Karpas-422 (cell line): ENCODE measurements around the gene SGCD. TPM values are rescaled to one million over a fixed set of nuclear protein-coding genes. Genes with fewer than 3 reads are reported as not detected.
"Not testable (repeated sequence)": the region's sequence is repeated elsewhere in the genome, so short reads cannot be mapped to it uniquely, and the experiment has no call there.

Experiments used
- DNase-seq: peaks from one replicate; pipeline ENCODE4 v3.0.0-alpha.2; 2015
- H2AFZ ChIP-seq: fragments of 200-600 bp; sonication (generic); 2 replicates; pipeline ENCODE4 v1.6.1; 2014; ENCODE audit warnings: antibody characterized with exemption, low read length, mixed read lengths
- H3K27ac ChIP-seq: fragments of 200-600 bp; sonication (generic); 2 replicates; pipeline ENCODE4 v1.5.1; 2014; ENCODE audit warnings: mild to moderate bottlenecking, low read length, moderate library complexity
- H3K27me3 ChIP-seq: fragments of 200-600 bp; sonication (generic); 2 replicates; pipeline ENCODE4 v1.6.1; 2014; ENCODE audit warnings: low read length, mixed read lengths
- H3K36me3 ChIP-seq: fragments of 200-600 bp; sonication (generic); 2 replicates; pipeline ENCODE4 v1.6.1; 2014; ENCODE audit warnings: low read length, mixed read lengths; ENCODE audit not compliant: insufficient read depth
- H3K4me1 ChIP-seq: fragments of 200-600 bp; sonication (generic); 2 replicates; pipeline ENCODE4 v1.6.1; 2014; ENCODE audit warnings: mild to moderate bottlenecking, low read length, mixed read lengths
- H3K4me2 ChIP-seq: fragments of 200-600 bp; sonication (generic); 2 replicates; pipeline ENCODE4 v1.6.1; 2014; ENCODE audit warnings: low read length, low read depth, mild to moderate bottlenecking; ENCODE audit not compliant: poor library complexity, severe bottlenecking
- H3K4me3 ChIP-seq: fragments of 200-600 bp; sonication (generic); 2 replicates; pipeline ENCODE4 v1.5.1; 2014; ENCODE audit warnings: mild to moderate bottlenecking, antibody characterized with exemption, low read length, mixed read lengths
- H3K79me2 ChIP-seq: fragments of 200-600 bp; sonication (generic); 2 replicates; pipeline ENCODE4 v1.6.1; 2014; ENCODE audit warnings: mild to moderate bottlenecking, low read length, mixed read lengths
- H3K9ac ChIP-seq: fragments of 200-600 bp; sonication (generic); 2 replicates; pipeline ENCODE4 v1.6.0; 2014; ENCODE audit warnings: low read length
- H3K9me2 ChIP-seq: fragments of 200-600 bp; sonication (generic), shearing (Covaris generic); replicated peaks from 2 replicates; pipeline ENCODE4 v1.6.0; 2014; ENCODE audit warnings: mild to moderate bottlenecking, low read length, moderate library complexity; ENCODE audit not compliant: insufficient read depth
- H3K9me3 ChIP-seq: fragments of 300-700, 200-600 bp; sonication (generic); 2 replicates; pipeline ENCODE4 v1.6.1; 2014; ENCODE audit warnings: low read length, mixed read lengths
- H4K20me1 ChIP-seq: fragments of 200-600 bp; sonication (generic); 2 replicates; pipeline ENCODE4 v1.6.1; 2014; ENCODE audit warnings: mild to moderate bottlenecking, antibody characterized with exemption, low read length, low read depth; ENCODE audit not compliant: insufficient read depth
- total RNA-seq: library from RNA; depleted of rRNA; stranded (reverse); fragments of >200 nt; shearing (Covaris generic); gene quantifications from 2 replicates; pipeline ENCODE4 v1.2.3, GENCODE V29; 2014; ENCODE audit warnings: low replicate concordance

The SGCD gene
- total RNA-seq, 1 experiment from 2014 or later: not detected

- Histone ChIP-seq H3K79me2 (no peaks in the 10 kb centered on the region), H3K27ac (no peak overlapping the region), H3K9ac (no peak overlapping the region), H3K36me3 (no peaks in the 10 kb centered on the region), H3K9me3 (no peaks in the 10 kb centered on the region), H2AFZ (no peak overlapping the region), H3K27me3 (no peaks in the 10 kb centered on the region), H3K4me2 (no peak overlapping the region), H3K4me1 (no peaks in the 10 kb centered on the region), H4K20me1 (no peaks in the 10 kb centered on the region), H3K9me2 (0 out of 2 replicates have a peak, but pooled peaks cover 2% of the 10 kb centered on the region), H3K4me3 (no peak overlapping the region)
- no peak for DNase-seq
These were observed 268.3 kb downstream of the SGCD start for GRCh38 chr5:156595132-156595787.

GRCh38 chr5:156597276-156597675 is 270.3 kb downstream of the SGCD start:
- Histone ChIP-seq H3K79me2 (no peaks in the 10 kb centered on the region), H3K9me2 (0 out of 2 replicates have a peak, but pooled peaks cover 2% of the 10 kb centered on the region), H3K4me1 (no peaks in the 10 kb centered on the region), H4K20me1 (no peaks in the 10 kb centered on the region), H3K9me3 (peaks cover under 1% of the 10 kb centered on the region; the same call in 1 of the 2 replicates), H3K9ac (no peak overlapping the region), H2AFZ (no peak overlapping the region), H3K27me3 (no peaks in the 10 kb centered on the region), H3K4me3 (no peak overlapping the region), H3K27ac (no peak overlapping the region), H3K36me3 (no peaks in the 10 kb centered on the region), H3K4me2 (no peak overlapping the region)
- no peak for DNase-seq

GRCh38 chr5:156598964-156599363 is 272.0 kb downstream of the SGCD start:
- no peaks in the 10 kb centered on the region for H4K20me1 ChIP-seq
- no peak for DNase-seq
- no peaks in the 10 kb centered on the region for H3K4me1 ChIP-seq
- H3K9me2 ChIP-seq: no peaks in the 10 kb centered on the region
- H3K36me3 ChIP-seq: no peaks in the 10 kb centered on the region
- no peaks in the 10 kb centered on the region for H3K79me2 ChIP-seq
- no peak overlapping the region for H2AFZ ChIP-seq
- H3K9ac ChIP-seq: no peak overlapping the region
- H3K27me3 ChIP-seq: no peaks in the 10 kb centered on the region
- H3K4me3 ChIP-seq: no peak overlapping the region
- no peak overlapping the region for H3K4me2 ChIP-seq
- peaks cover 6% of the 10 kb centered on the region; the same call in 1 of the 2 replicates for H3K9me3 ChIP-seq
- no peak overlapping the region for H3K27ac ChIP-seq

- not testable (repeated sequence) for H4K20me1 ChIP-seq, H3K36me3 ChIP-seq, H3K9me2 ChIP-seq, H3K27me3 ChIP-seq, H3K4me2 ChIP-seq, H3K4me1 ChIP-seq, H3K4me3 ChIP-seq, DNase-seq, H3K27ac ChIP-seq, H3K79me2 ChIP-seq, H3K9me3 ChIP-seq, H3K9ac ChIP-seq, H2AFZ ChIP-seq
These were observed 283.6 kb downstream of the SGCD start for GRCh38 chr5:156610582-156610981.

GRCh38 chr5:156615901-156616300 is 288.9 kb downstream of the SGCD start:
- no peak overlapping the region for H3K4me3 ChIP-seq
- H3K36me3 ChIP-seq: no peaks in the 10 kb centered on the region
- no peaks in the 10 kb centered on the region for H3K27me3 ChIP-seq
- H3K9me3 ChIP-seq: peaks cover 7% of the 10 kb centered on the region
- H3K4me1 ChIP-seq: no peaks in the 10 kb centered on the region
- H3K9ac ChIP-seq: no peak overlapping the region
- no peak overlapping the region for H2AFZ ChIP-seq
- H4K20me1 ChIP-seq: no peaks in the 10 kb centered on the region
- no peaks in the 10 kb centered on the region for H3K79me2 ChIP-seq
- H3K27ac ChIP-seq: no peak overlapping the region
- 0 out of 2 replicates have a peak, but pooled peaks cover 4% of the 10 kb centered on the region for H3K9me2 ChIP-seq
- H3K4me2 ChIP-seq: no peak overlapping the region
- no peak for DNase-seq

- no peak overlapping the region for H2AFZ ChIP-seq
- H3K36me3 ChIP-seq: no peaks in the 10 kb centered on the region
- no peak overlapping the region for H3K4me3 ChIP-seq
- DNase-seq: no peak
- no peaks in the 10 kb centered on the region for H4K20me1 ChIP-seq
- H3K9me2 ChIP-seq: 0 out of 2 replicates have a peak, but pooled peaks cover 4% of the 10 kb centered on the region
- no peak overlapping the region for H3K27ac ChIP-seq
- no peaks in the 10 kb centered on the region for H3K4me1 ChIP-seq
- no peaks in the 10 kb centered on the region for H3K27me3 ChIP-seq
- H3K4me2 ChIP-seq: no peak overlapping the region
- no peak overlapping the region for H3K9ac ChIP-seq
- no peaks in the 10 kb centered on the region for H3K79me2 ChIP-seq
- H3K9me3 ChIP-seq: peaks cover 1% of the 10 kb centered on the region; the same call in 1 of the 2 replicates
These were observed 290.5 kb downstream of the SGCD start for GRCh38 chr5:156617426-156617825.

- Histone ChIP-seq H4K20me1 (no peaks in the 10 kb centered on the region), H3K4me1 (no peaks in the 10 kb centered on the region), H3K36me3 (no peaks in the 10 kb centered on the region), H2AFZ (no peak overlapping the region), H3K4me3 (no peak overlapping the region), H3K27me3 (no peaks in the 10 kb centered on the region), H3K4me2 (no peak overlapping the region), H3K9me3 (no peaks in the 10 kb centered on the region), H3K9me2 (0 out of 2 replicates have a peak, but pooled peaks cover 4% of the 10 kb centered on the region), H3K79me2 (no peaks in the 10 kb centered on the region), H3K9ac (no peak overlapping the region), H3K27ac (no peak overlapping the region)
- DNase-seq: no peak
These were observed 291.6 kb downstream of the SGCD start for GRCh38 chr5:156618601-156619000.

- no peaks in the 10 kb centered on the region for H3K4me1 ChIP-seq
- no peak overlapping the region for H3K27ac ChIP-seq
- no peaks in the 10 kb centered on the region for H3K36me3 ChIP-seq
- H3K4me3 ChIP-seq: no peak overlapping the region
- H3K79me2 ChIP-seq: no peaks in the 10 kb centered on the region
- no peaks in the 10 kb centered on the region for H3K9me3 ChIP-seq
- no peak overlapping the region for H2AFZ ChIP-seq
- no peak for DNase-seq
- no peak overlapping the region for H3K4me2 ChIP-seq
- H3K9me2 ChIP-seq: 0 out of 2 replicates have a peak, but pooled peaks cover 4% of the 10 kb centered on the region
- H4K20me1 ChIP-seq: no peaks in the 10 kb centered on the region
- H3K27me3 ChIP-seq: no peaks in the 10 kb centered on the region
- no peak overlapping the region for H3K9ac ChIP-seq
These were observed 294.8 kb downstream of the SGCD start for GRCh38 chr5:156621719-156622118.
